B cell (primary cell): ENCODE data around the gene OR1L6. TPM values are rescaled to one million over a fixed set of nuclear protein-coding genes. Genes with fewer than 3 reads are reported as not detected.

Source experiments
- ATAC-seq: fragments of 200-7000 bp; cut with Tn5 transposase; one replicate; pipeline ENCODE4 v1.10.0; 2021; ENCODE audit warnings: low read depth, mild to moderate bottlenecking, moderate number of reproducible peaks, moderate library complexity
- CTCF ChIA-PET: fragments of 350-600 bp; sonication (Branson Sonifier 250); formaldehyde crosslinking; loops from one replicate; lab custom pipeline; 2021; ENCODE audit warnings: antibody characterized with exemption, inconsistent platforms; lab: Charles Lee
- POLR2A ChIA-PET: fragments of 350-600 bp; sonication (Branson Sonifier 250); formaldehyde crosslinking; loops from one replicate; lab custom pipeline; 2021; ENCODE audit warnings: antibody characterized with exemption; lab: Charles Lee
- DNase-seq: peaks from one replicate; pipeline ENCODE4 v3.0.0; 2013
- H2AFZ ChIP-seq: 2 replicates; pipeline ENCODE4 v1.6.1; 2012; ENCODE audit warnings: mild to moderate bottlenecking, low read depth, low read length; ENCODE audit not compliant: insufficient read depth, poor library complexity, severe bottlenecking
- H3K27ac ChIP-seq, 2 donors: 1 replicate in 1 of 2; 2 replicates in 1 of 2; pipeline ENCODE4 v1.5.1; 2012 to 2013; ENCODE audit warnings: low read length in 2 of 2, mild to moderate bottlenecking in 2 of 2, moderate library complexity in 1 of 2
- H3K27me3 ChIP-seq, 4 experiments: fragments of 200-600 bp in 1 of 4; sonication (generic) in 1 of 4; replicated peaks in 1 of 4; 1 replicate in 2 of 4; 2 replicates in 2 of 4; pipeline versions ENCODE4 v1.6.1 to v1.7.0; 2013 to 2016; ENCODE audit warnings: low read length in 3 of 4, mild to moderate bottlenecking in 2 of 4, mixed read lengths in 1 of 4, moderate library complexity in 1 of 4; ENCODE audit not compliant: insufficient read depth in 4 of 4, control insufficient read depth in 3 of 4; ENCODE audit errors: control extremely low read depth in 1 of 4
- H3K36me3 ChIP-seq, 2 experiments: replicated peaks in 1 of 2; 1 replicate in 1 of 2; 2 replicates in 1 of 2; pipeline versions ENCODE4 v1.6.1 to v1.7.1; 2013; ENCODE audit warnings: low read length in 1 of 2; ENCODE audit not compliant: insufficient read depth in 2 of 2, control insufficient read depth in 1 of 2; ENCODE audit errors: control extremely low read depth in 1 of 2, extremely low read depth in 1 of 2
- H3K4me1 ChIP-seq, 2 donors: fragments of 200-600 bp in 1 of 2; sonication (generic) in 1 of 2; 1 replicate in 1 of 2; 2 replicates in 1 of 2; pipeline versions ENCODE4 v1.5.1 to v1.6.1; 2013 to 2017; ENCODE audit warnings: low read length in 2 of 2; ENCODE audit not compliant: control insufficient read depth in 2 of 2, insufficient read depth in 2 of 2
- H3K4me2 ChIP-seq: replicated peaks from 2 replicates; pipeline ENCODE3; 2012; ENCODE audit warnings: mild to moderate bottlenecking, low read depth, low read length; ENCODE audit not compliant: poor library complexity, severe bottlenecking
- H3K4me3 ChIP-seq, 5 experiments: fragments of 200-600 bp in 1 of 5; sonication (generic) in 1 of 5; 1 replicate in 3 of 5; 2 replicates in 2 of 5; pipeline versions ENCODE4 v1.5.1 to v1.7.0; 2011 to 2016; ENCODE audit warnings: low read length in 4 of 5, mild to moderate bottlenecking in 4 of 5, low read depth in 2 of 5, control low read depth in 1 of 5, moderate library complexity in 1 of 5; ENCODE audit not compliant: insufficient read depth in 1 of 5; ENCODE audit errors: control extremely low read depth in 1 of 5, extremely low read depth in 1 of 5
- H3K79me2 ChIP-seq: fragments of 200-600 bp; sonication (generic); one replicate; pipeline ENCODE4 v1.6.0; 2016; ENCODE audit warnings: low read length; ENCODE audit not compliant: control insufficient read depth, insufficient read depth
- H3K9ac ChIP-seq: fragments of 200-600 bp; sonication (generic); 2 replicates; pipeline ENCODE4 v1.6.1; 2017; ENCODE audit warnings: mild to moderate bottlenecking, low read length, moderate library complexity
- H3K9me3 ChIP-seq, 3 donors: one replicate each; pipeline versions ENCODE4 v1.6.1 to v1.7.1; 2013; ENCODE audit warnings: low read length in 2 of 3; ENCODE audit not compliant: control insufficient read depth in 2 of 3, insufficient read depth in 1 of 3; ENCODE audit errors: control extremely low read depth in 1 of 3
- H4K20me1 ChIP-seq: 2 replicates; pipeline ENCODE4 v1.6.0; 2012; ENCODE audit warnings: mild to moderate bottlenecking, low read length; ENCODE audit not compliant: insufficient read depth, control insufficient read depth, poor library complexity, severe bottlenecking
- H3K27ac Mint-ChIP-seq: one replicate; pipeline ENCODE4 v1.8.0; 2021; ENCODE audit warnings: mixed read lengths
- H3K27me3 Mint-ChIP-seq: one replicate; pipeline ENCODE4 v1.8.0; 2021; ENCODE audit warnings: mixed read lengths
- H3K4me1 Mint-ChIP-seq: one replicate; pipeline ENCODE4 v1.8.0; 2021; ENCODE audit warnings: mixed read lengths
- H3K4me3 Mint-ChIP-seq: one replicate; pipeline ENCODE4 v1.8.0; 2021; ENCODE audit warnings: mixed read lengths
- H3K9me3 Mint-ChIP-seq: one replicate; pipeline ENCODE4 v1.8.0; 2022; ENCODE audit warnings: mixed read lengths; ENCODE audit not compliant: insufficient read depth
- EZH2 ChIP-seq: IDR thresholded peaks from 2 replicates; pipeline ENCODE4 v1.6.1; 2012; ENCODE audit warnings: borderline replicate concordance, low read depth, mild to moderate bottlenecking, moderate library complexity, low read length; ENCODE audit not compliant: insufficient read depth, poor library complexity, severe bottlenecking
- WGBS: methylation state at CpG from one replicate; pipeline ENCODE4 v1.1.5; 2013; ENCODE audit warnings: missing lambda C conversion rate; ENCODE audit not compliant: insufficient coverage; 5-methylcytosine and 5-hydroxymethylcytosine counted together
- intact Hi-C: fragments of 100-400 bp; cut with micrococcal nuclease; formaldehyde crosslinking; loops from one replicate; pipeline ENCODE4 v1.10.0; 2022
- polyA plus RNA-seq: library from polyadenylated mRNA; depleted of rRNA; stranded (reverse); fragments of >200 nt; gene quantifications from 2 replicates; pipeline ENCODE4 v1.2.3, GENCODE V29; 2012
- total RNA-seq, 2 donors: library from RNA; stranded (reverse); fragments of 120-200 nt in 1 of 2; gene quantifications; 1 replicate in 1 of 2; 2 replicates in 1 of 2; pipeline versions ENCODE4 v1.2.3 to v1.2.4, GENCODE V29; 2013 to 2022
- TF ChIP-seq, protein P1 (sequence below): fragments of 200-600 bp; IDR thresholded peaks from one replicate; pipeline ENCODE4 v1.8.0; 2022; ENCODE audit warnings: antibody characterized with exemption, mild to moderate bottlenecking

The OR1L6 gene
- total and polyA plus RNA-seq, 2 donors (not counting 1 experiment from before 2014, with no cell fraction given), result not detected

DNA sequence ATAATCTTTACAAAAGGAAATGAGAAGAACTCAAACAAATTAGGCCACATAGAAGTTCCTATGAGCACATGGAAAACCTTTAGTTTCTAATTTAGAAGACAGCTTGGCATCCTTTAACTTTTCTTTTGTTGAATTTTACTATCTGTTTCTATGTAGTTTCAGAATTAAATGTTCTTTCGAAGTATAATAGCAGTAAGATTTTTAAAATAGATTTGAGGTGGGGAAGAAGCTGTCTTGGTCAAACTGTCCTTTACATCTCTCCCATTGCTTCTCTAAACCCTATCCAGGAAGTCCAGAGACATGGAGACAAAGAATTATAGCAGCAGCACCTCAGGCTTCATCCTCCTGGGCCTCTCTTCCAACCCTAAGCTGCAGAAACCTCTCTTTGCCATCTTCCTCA is 18.4 kb upstream of the OR1L6 start, which contains the start of gene OR1L4:
TSS of gene OR1L4 (plus strand) at position 301 of the 400 bp plus-strand sequence. CDS start at position 301, 0 bp downstream.
- H2AFZ ChIP-seq, result no peak within 1 kb of the TSS
- Mint-ChIP-seq H3K27ac (no peak within 1 kb of the TSS), H3K9me3 (peaks cover 21% of the 10 kb centered on the region), H3K27me3 (peaks cover 3% of the 10 kb centered on the region), H3K4me1 (no peaks in the 10 kb centered on the region), H3K4me3 (no peak within 1 kb of the TSS)
- no peak within 1 kb of the TSS for H3K9ac ChIP-seq
- intact Hi-C loops, result no loop called here
- POLR2A ChIA-PET, result no interaction called here
- peaks cover 8 to 38% (median 23%) of the 10 kb centered on the region in 3 donors for H3K9me3 ChIP-seq
- H3K27me3 ChIP-seq, result no peaks in the 10 kb centered on the region
- H3K36me3 ChIP-seq, result no peaks in the 10 kb centered on the region
- no peaks in the 10 kb centered on the region for H3K4me1 ChIP-seq
- DNase-seq (no peak), ATAC-seq (no peak)
- WGBS, result no CpG with 5 or more reads among the region's 1 CpG
- no peak within 1 kb of the TSS for H3K4me3 ChIP-seq
- no peak within 1 kb of the TSS for H3K4me2 ChIP-seq
- H3K27ac ChIP-seq, result no peak within 1 kb of the TSS
- no peaks in the 10 kb centered on the region for H3K79me2 ChIP-seq
- CTCF ChIA-PET, result no interaction called here
- H4K20me1 ChIP-seq, result no peaks in the 10 kb centered on the region
- TF ChIP-seq, protein P1, sequence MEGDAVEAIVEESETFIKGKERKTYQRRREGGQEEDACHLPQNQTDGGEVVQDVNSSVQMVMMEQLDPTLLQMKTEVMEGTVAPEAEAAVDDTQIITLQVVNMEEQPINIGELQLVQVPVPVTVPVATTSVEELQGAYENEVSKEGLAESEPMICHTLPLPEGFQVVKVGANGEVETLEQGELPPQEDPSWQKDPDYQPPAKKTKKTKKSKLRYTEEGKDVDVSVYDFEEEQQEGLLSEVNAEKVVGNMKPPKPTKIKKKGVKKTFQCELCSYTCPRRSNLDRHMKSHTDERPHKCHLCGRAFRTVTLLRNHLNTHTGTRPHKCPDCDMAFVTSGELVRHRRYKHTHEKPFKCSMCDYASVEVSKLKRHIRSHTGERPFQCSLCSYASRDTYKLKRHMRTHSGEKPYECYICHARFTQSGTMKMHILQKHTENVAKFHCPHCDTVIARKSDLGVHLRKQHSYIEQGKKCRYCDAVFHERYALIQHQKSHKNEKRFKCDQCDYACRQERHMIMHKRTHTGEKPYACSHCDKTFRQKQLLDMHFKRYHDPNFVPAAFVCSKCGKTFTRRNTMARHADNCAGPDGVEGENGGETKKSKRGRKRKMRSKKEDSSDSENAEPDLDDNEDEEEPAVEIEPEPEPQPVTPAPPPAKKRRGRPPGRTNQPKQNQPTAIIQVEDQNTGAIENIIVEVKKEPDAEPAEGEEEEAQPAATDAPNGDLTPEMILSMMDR, result no peak
- no peak for TF ChIP-seq EZH2

DNA sequence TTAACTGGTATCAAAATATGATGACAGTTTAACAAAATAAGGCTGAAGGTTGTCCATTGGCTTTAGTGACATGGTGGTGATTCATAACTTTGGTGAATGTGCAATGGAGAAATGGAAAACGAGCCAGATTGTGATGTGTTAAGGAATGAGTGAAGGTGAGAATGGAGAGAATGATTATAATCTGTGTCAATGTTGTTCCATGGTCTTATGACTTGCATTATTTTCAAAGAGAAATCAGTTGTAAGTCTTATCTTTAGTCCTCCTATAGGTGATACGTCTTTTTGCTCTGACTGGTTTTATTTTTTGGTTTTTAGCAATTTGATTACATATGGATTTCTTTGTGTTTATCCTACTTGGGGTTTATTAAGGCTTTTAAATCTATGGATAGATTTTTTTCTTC is 12.7 kb downstream of the OR1L6 start:
- Histone ChIP-seq H3K9me3 (peaks cover 0 to 13% (median 7%) of the 10 kb centered on the region in 3 donors), H4K20me1 (no peaks in the 10 kb centered on the region), H3K4me2 (no peak overlapping the region), H3K9ac (no peak overlapping the region), H3K4me3 (no peak overlapping the region), H2AFZ (no peak overlapping the region), H3K79me2 (no peaks in the 10 kb centered on the region), H3K27ac (no peak overlapping the region), H3K4me1 (no peaks in the 10 kb centered on the region), H3K36me3 (no peaks in the 10 kb centered on the region), H3K27me3 (no peaks in the 10 kb centered on the region)
- ChIA-PET CTCF (interaction anchor here (1.2 kb wide), 1 partner anchor 256 kb away, joined by 3 read pairs; no protein-coding TSS in a partner anchor), POLR2A (no interaction called here)
- intact Hi-C loops, result no loop called here
- Mint-ChIP-seq H3K9me3 (peaks cover 11% of the 10 kb centered on the region), H3K27me3 (peaks cover 17% of the 10 kb centered on the region), H3K4me1 (no peaks in the 10 kb centered on the region), H3K27ac (no peak overlapping the region), H3K4me3 (no peak overlapping the region)
- no peak for DNase-seq
- ATAC-seq, result no peak
- no CpG with 5 or more reads among the region's 2 CpGs for WGBS
- TF ChIP-seq EZH2, result no peak
- TF ChIP-seq, protein P1, result no peak
